Liver (tissue), 9 donors: ENCODE data around the gene INPP5B. TPM values are rescaled to one million over a fixed set of nuclear protein-coding genes. Genes with fewer than 3 reads are reported as not detected.

Experiments
- DNase-seq: peaks from one replicate; pipeline ENCODE4 v3.0.0-alpha.2; 2017; ENCODE audit warnings: low spot score
- H3K27ac ChIP-seq, 2 donors: one replicate each; pipeline ENCODE4 v1.7.0; 2013; ENCODE audit warnings: inconsistent platforms in 2 of 2, low read length in 2 of 2, control low read depth in 1 of 2, low read depth in 1 of 2, mild to moderate bottlenecking in 1 of 2
- H3K27me3 ChIP-seq, 4 donors: one replicate each; pipeline versions ENCODE4 v1.6.1 to v1.7.0; 2013; ENCODE audit warnings: low read length in 3 of 4, inconsistent platforms in 1 of 4, mild to moderate bottlenecking in 1 of 4, moderate library complexity in 1 of 4; ENCODE audit not compliant: control insufficient read depth in 4 of 4, insufficient read depth in 4 of 4
- H3K36me3 ChIP-seq, 4 donors: one replicate each; pipeline versions ENCODE4 v1.6.1 to v1.7.0; 2013; ENCODE audit warnings: low read length in 3 of 4, mild to moderate bottlenecking in 3 of 4, low read depth in 1 of 4, moderate library complexity in 1 of 4; ENCODE audit not compliant: control insufficient read depth in 4 of 4, insufficient read depth in 3 of 4
- H3K4me1 ChIP-seq, 4 donors: one replicate each; pipeline versions ENCODE4 v1.6.1 to v1.7.0; 2013; ENCODE audit warnings: low read length in 3 of 4, mild to moderate bottlenecking in 3 of 4, moderate library complexity in 1 of 4; ENCODE audit not compliant: control insufficient read depth in 4 of 4, insufficient read depth in 4 of 4
- H3K4me3 ChIP-seq, 3 donors: one replicate each; pipeline versions ENCODE4 v1.6.1 to v1.7.0; 2013; ENCODE audit warnings: low read length in 3 of 3, control low read depth in 1 of 3, low read depth in 1 of 3, mild to moderate bottlenecking in 1 of 3
- H3K9ac ChIP-seq, 2 donors: one replicate each; pipeline ENCODE4 v1.7.0; 2013; ENCODE audit warnings: low read length in 2 of 2, mild to moderate bottlenecking in 2 of 2, moderate library complexity in 2 of 2, control low read depth in 1 of 2, low read depth in 1 of 2
- H3K9me3 ChIP-seq, 4 donors: one replicate each; pipeline versions ENCODE4 v1.6.1 to v1.7.0; 2013; ENCODE audit warnings: low read length in 3 of 4; ENCODE audit not compliant: control insufficient read depth in 4 of 4
- EGR1 ChIP-seq, 2 donors: IDR thresholded peaks; 2 replicates each; pipeline ENCODE4 v1.6.1; 2016 to 2018; ENCODE audit warnings: antibody characterized with exemption in 2 of 2, low read depth in 2 of 2
- FOXA2 ChIP-seq: IDR thresholded peaks from 2 replicates; pipeline ENCODE4 v1.6.1; 2016; ENCODE audit warnings: antibody characterized with exemption
- GABPA ChIP-seq, 2 donors: IDR thresholded peaks in 1 of 2; conservative IDR thresholded peaks in 1 of 2; 2 replicates each; pipeline ENCODE4 v1.6.1; 2016; ENCODE audit warnings: antibody characterized with exemption in 2 of 2, mild to moderate bottlenecking in 1 of 2, moderate library complexity in 1 of 2
- HNF4A ChIP-seq, 2 donors: conservative IDR thresholded peaks; 2 replicates each; pipeline ENCODE4 v1.6.1; 2016; ENCODE audit warnings: antibody characterized with exemption in 2 of 2, mild to moderate bottlenecking in 2 of 2
- HNF4G ChIP-seq: IDR thresholded peaks from 2 replicates; pipeline ENCODE4 v1.6.1; 2016; ENCODE audit warnings: antibody characterized with exemption
- JUND ChIP-seq, 2 donors: IDR thresholded peaks; 2 replicates each; pipeline ENCODE4 v1.6.1; 2016; ENCODE audit warnings: antibody characterized with exemption in 2 of 2
- NR2F2 ChIP-seq: IDR thresholded peaks from 2 replicates; pipeline ENCODE4 v1.6.1; 2016; ENCODE audit warnings: antibody characterized with exemption
- RAD21 ChIP-seq, 2 donors: IDR thresholded peaks; 2 replicates each; pipeline ENCODE4 v1.6.1; 2016; ENCODE audit warnings: antibody characterized with exemption in 2 of 2, mild to moderate bottlenecking in 2 of 2
- RXRA ChIP-seq, 2 donors: IDR thresholded peaks; 2 replicates each; pipeline ENCODE4 v1.6.1; 2017 to 2018; ENCODE audit warnings: antibody characterized with exemption in 2 of 2, mild to moderate bottlenecking in 1 of 2
- SP1 ChIP-seq: IDR thresholded peaks from 2 replicates; pipeline ENCODE4 v1.6.1; 2018; ENCODE audit warnings: antibody characterized with exemption, mild to moderate bottlenecking
- TAF1 ChIP-seq: conservative IDR thresholded peaks from 2 replicates; pipeline ENCODE4 v1.6.1; 2016; ENCODE audit warnings: antibody characterized with exemption, mild to moderate bottlenecking
- YY1 ChIP-seq: IDR thresholded peaks from 2 replicates; pipeline ENCODE4 v1.6.1; 2016; ENCODE audit warnings: antibody characterized with exemption, mild to moderate bottlenecking
- ZBTB33 ChIP-seq: IDR thresholded peaks from 2 replicates; pipeline ENCODE4 v1.6.1; 2016; ENCODE audit warnings: antibody characterized with exemption
- WGBS: extraction: QIAGEN DNeasy Blood & Tissue Kit; methylation state at CpG from one replicate; pipeline ENCODE4 v1.1.7; 2013; 5-methylcytosine and 5-hydroxymethylcytosine counted together
- polyA plus RNA-seq, 2 donors: library from polyadenylated mRNA; stranded (reverse) in 1 of 2; unstranded in 1 of 2; fragments of 200-250 nt in 1 of 2; fragments of >200 nt in 1 of 2; fragmentation: Nextera tagmentation in 1 of 2; extraction: Ambion mirVana in 1 of 2; gene quantifications; one replicate each; pipeline versions ENCODE4 v1.2.1 to v1.2.3, GENCODE V29; 2013 to 2015
- total RNA-seq, 2 donors: library from RNA; depleted of rRNA; stranded (reverse); fragments of >200 nt; gene quantifications; one replicate each; pipeline ENCODE4 v1.2.3, GENCODE V29; 2014
- TF ChIP-seq, protein P1 (sequence below): IDR thresholded peaks from 2 replicates; pipeline ENCODE4 v1.6.1; 2016; ENCODE audit warnings: antibody characterized with exemption, mild to moderate bottlenecking
- TF ChIP-seq, protein P2 (sequence below): IDR thresholded peaks from 2 replicates; pipeline ENCODE4 v1.6.1; 2016; ENCODE audit warnings: antibody characterized with exemption
- TF ChIP-seq, protein P3 (sequence below): fragments of 150-350 bp; IDR thresholded peaks from 2 replicates; pipeline ENCODE4 v1.5.1; 2017; ENCODE audit warnings: improper control_type of control experiment, low read depth, low read length; ENCODE audit not compliant: missing input control
- donor health status: healthy.
- donor health status: healthy.
- donor health status: healthy.
- donor health status: healthy.
- donor health status: healthy.

INPP5B gene
- total and polyA plus RNA-seq, 4 donors: 5.0 to 30.9 (median 13.6) TPM

DNA sequence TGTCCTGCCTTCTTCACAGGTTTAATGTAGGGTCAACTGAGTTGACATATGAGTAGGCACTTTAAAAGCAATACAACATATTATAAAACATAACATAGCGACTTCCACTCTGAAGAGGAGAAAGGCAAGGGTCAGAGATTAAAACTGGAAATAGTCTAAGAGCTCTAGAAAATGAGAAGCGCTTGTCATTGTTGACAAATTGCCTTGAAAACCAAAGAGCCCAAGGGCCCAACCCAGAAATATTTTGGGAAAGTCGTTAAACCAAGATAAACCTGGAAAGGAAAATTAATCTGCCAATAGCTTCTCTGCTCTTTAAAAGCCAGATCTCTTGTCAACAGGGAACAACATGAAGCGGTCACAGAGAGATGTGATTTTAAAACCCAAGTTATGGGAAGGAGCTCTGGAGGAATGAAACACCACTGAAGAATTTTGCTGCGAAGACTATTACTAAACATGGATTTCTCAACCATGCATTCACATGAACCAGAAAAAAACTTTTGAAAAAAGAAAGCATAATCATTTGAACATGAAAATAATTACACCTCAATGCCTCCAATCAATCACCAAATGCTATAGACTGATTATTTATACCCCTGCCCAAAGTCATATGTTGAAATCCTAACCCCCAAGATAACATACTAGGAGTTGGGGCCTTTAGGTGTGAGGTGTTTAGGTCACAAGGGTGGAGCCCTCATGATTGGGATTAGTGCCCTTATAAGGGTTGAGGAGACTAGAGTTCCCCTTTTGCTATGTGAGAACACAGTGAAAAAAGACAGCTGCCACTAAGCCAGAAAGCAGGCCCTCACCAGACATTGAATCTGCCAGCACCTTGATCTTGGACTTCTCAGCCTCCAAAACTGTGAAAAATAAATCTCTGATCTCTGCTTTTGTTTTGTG is 54.5 kb downstream of the INPP5B start:
- DNase-seq: no peak
- Histone ChIP-seq H3K4me3 (no peak overlapping the region), H3K9me3 (no peaks in the 10 kb centered on the region), H3K27me3 (no peaks in the 10 kb centered on the region), H3K36me3 (peaks cover 5 to 26% (median 21%) of the 10 kb centered on the region in 4 donors), H3K27ac (no peak overlapping the region), H3K9ac (no peak overlapping the region), H3K4me1 (peaks cover 0 to 4% (median 0%) of the 10 kb centered on the region in 4 donors)
- 91% methylated on average over 5 of the region's 5 CpGs for WGBS
- TF ChIP-seq NR2F2 (no peak), TAF1 (no peak), RXRA (IDR thresholded peaks at IDR 0.05) (no peak), JUND (IDR thresholded peaks at IDR 0.05) (no peak), FOXA2 (no peak), HNF4A (conservative IDR thresholded peaks at IDR 0.05) (no peak), EGR1 (IDR thresholded peaks at IDR 0.05; ENCODE audit: low read depth in 2 of 2) (no peak), YY1 (no peak), GABPA (IDR thresholded peaks at IDR 0.05 in 1 of 2, conservative IDR thresholded peaks at IDR 0.05 in 1 of 2) (no peak), RAD21 (IDR thresholded peaks at IDR 0.05) (no peak), ZBTB33 (no peak), SP1 (no peak), HNF4G (no peak)
- TF ChIP-seq, protein P1, sequence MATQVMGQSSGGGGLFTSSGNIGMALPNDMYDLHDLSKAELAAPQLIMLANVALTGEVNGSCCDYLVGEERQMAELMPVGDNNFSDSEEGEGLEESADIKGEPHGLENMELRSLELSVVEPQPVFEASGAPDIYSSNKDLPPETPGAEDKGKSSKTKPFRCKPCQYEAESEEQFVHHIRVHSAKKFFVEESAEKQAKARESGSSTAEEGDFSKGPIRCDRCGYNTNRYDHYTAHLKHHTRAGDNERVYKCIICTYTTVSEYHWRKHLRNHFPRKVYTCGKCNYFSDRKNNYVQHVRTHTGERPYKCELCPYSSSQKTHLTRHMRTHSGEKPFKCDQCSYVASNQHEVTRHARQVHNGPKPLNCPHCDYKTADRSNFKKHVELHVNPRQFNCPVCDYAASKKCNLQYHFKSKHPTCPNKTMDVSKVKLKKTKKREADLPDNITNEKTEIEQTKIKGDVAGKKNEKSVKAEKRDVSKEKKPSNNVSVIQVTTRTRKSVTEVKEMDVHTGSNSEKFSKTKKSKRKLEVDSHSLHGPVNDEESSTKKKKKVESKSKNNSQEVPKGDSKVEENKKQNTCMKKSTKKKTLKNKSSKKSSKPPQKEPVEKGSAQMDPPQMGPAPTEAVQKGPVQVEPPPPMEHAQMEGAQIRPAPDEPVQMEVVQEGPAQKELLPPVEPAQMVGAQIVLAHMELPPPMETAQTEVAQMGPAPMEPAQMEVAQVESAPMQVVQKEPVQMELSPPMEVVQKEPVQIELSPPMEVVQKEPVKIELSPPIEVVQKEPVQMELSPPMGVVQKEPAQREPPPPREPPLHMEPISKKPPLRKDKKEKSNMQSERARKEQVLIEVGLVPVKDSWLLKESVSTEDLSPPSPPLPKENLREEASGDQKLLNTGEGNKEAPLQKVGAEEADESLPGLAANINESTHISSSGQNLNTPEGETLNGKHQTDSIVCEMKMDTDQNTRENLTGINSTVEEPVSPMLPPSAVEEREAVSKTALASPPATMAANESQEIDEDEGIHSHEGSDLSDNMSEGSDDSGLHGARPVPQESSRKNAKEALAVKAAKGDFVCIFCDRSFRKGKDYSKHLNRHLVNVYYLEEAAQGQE: no peak
- TF ChIP-seq, protein P2, sequence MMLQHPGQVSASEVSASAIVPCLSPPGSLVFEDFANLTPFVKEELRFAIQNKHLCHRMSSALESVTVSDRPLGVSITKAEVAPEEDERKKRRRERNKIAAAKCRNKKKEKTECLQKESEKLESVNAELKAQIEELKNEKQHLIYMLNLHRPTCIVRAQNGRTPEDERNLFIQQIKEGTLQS: no peak
- TF ChIP-seq, protein P3, sequence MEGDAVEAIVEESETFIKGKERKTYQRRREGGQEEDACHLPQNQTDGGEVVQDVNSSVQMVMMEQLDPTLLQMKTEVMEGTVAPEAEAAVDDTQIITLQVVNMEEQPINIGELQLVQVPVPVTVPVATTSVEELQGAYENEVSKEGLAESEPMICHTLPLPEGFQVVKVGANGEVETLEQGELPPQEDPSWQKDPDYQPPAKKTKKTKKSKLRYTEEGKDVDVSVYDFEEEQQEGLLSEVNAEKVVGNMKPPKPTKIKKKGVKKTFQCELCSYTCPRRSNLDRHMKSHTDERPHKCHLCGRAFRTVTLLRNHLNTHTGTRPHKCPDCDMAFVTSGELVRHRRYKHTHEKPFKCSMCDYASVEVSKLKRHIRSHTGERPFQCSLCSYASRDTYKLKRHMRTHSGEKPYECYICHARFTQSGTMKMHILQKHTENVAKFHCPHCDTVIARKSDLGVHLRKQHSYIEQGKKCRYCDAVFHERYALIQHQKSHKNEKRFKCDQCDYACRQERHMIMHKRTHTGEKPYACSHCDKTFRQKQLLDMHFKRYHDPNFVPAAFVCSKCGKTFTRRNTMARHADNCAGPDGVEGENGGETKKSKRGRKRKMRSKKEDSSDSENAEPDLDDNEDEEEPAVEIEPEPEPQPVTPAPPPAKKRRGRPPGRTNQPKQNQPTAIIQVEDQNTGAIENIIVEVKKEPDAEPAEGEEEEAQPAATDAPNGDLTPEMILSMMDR: no peak
